GM23248 (cell line): ENCODE data around the gene EMSY. TPM values are rescaled to one million over a fixed set of nuclear protein-coding genes. Genes with fewer than 3 reads are reported as not detected.
A peak's percentile ranks its signal among the peaks of the same experiment; 100 is the strongest.

Experiments used
- DNase-seq: peaks from one replicate; pipeline ENCODE4 v3.0.0-alpha.2; 2015
- H2AFZ ChIP-seq: fragments of 200-600 bp; sonication (generic); 2 replicates; pipeline ENCODE4 v1.6.1; 2016; ENCODE audit warnings: antibody characterized with exemption
- H3F3A ChIP-seq: fragments of 200-600 bp; sonication (generic); 2 replicates; pipeline ENCODE4 v1.6.1; 2016; ENCODE audit warnings: mild to moderate bottlenecking, antibody characterized with exemption, mixed run types; ENCODE audit not compliant: insufficient read depth
- H3K27ac ChIP-seq: fragments of 200-600 bp; sonication (generic); 2 replicates; pipeline ENCODE4 v1.5.1; 2016; ENCODE audit warnings: mild to moderate bottlenecking
- H3K27me3 ChIP-seq: fragments of 200-600 bp; sonication (generic); replicated peaks from 2 replicates; pipeline ENCODE4 v1.6.1; 2016; ENCODE audit warnings: mild to moderate bottlenecking; ENCODE audit not compliant: insufficient read depth
- H3K36me3 ChIP-seq: fragments of 200-600 bp; sonication (generic); 2 replicates; pipeline ENCODE4 v1.6.1; 2016; ENCODE audit warnings: low read depth, mild to moderate bottlenecking
- H3K4me1 ChIP-seq: fragments of 200-600 bp; sonication (generic); 2 replicates; pipeline ENCODE4 v1.6.1; 2016; ENCODE audit warnings: mild to moderate bottlenecking; ENCODE audit not compliant: insufficient read depth
- H3K4me2 ChIP-seq: fragments of 200-600 bp; sonication (generic); one replicate; pipeline ENCODE4 v1.6.1; 2016; ENCODE audit warnings: mild to moderate bottlenecking; ENCODE audit not compliant: unreplicated experiment
- H3K4me3 ChIP-seq: fragments of 200-600 bp; sonication (generic); 2 replicates; pipeline ENCODE4 v1.5.1; 2016; ENCODE audit warnings: mild to moderate bottlenecking
- H3K79me2 ChIP-seq: fragments of 200-600 bp; sonication (generic); 2 replicates; pipeline ENCODE4 v1.6.1; 2016; ENCODE audit warnings: mild to moderate bottlenecking; ENCODE audit not compliant: insufficient read depth
- H3K9ac ChIP-seq: fragments of 200-600 bp; sonication (generic); 2 replicates; pipeline ENCODE4 v1.6.1; 2016; ENCODE audit warnings: mild to moderate bottlenecking
- H3K9me2 ChIP-seq: fragments of 200-600 bp; sonication (generic); 2 replicates; pipeline ENCODE4 v1.6.1; 2016; ENCODE audit warnings: mixed run types, mild to moderate bottlenecking, moderate library complexity; ENCODE audit not compliant: insufficient read depth
- H3K9me3 ChIP-seq: fragments of 200-600 bp; sonication (generic); one replicate; pipeline ENCODE4 v1.6.1; 2017; ENCODE audit warnings: low read depth
- H4K20me1 ChIP-seq: fragments of 200-600 bp; sonication (generic); 2 replicates; pipeline ENCODE4 v1.6.0; 2016; ENCODE audit not compliant: insufficient read depth
- EZH2 ChIP-seq: fragments of 200-600 bp; sonication (generic); IDR thresholded peaks from 2 replicates; pipeline ENCODE4 v1.6.1; 2018; ENCODE audit warnings: antibody characterized with exemption, mild to moderate bottlenecking; ENCODE audit not compliant: insufficient read depth, poor library complexity, severe bottlenecking
- EZH2phosphoT487 ChIP-seq: fragments of 200-600 bp; sonication (generic); IDR thresholded peaks from 2 replicates; pipeline ENCODE4 v1.6.1; 2018; ENCODE audit warnings: antibody characterized with exemption, moderate library complexity, mild to moderate bottlenecking, low read depth; ENCODE audit not compliant: insufficient read depth
- WGBS, 2 experiments: methylation state at CpG; one replicate each; pipeline ENCODE4 v1.1.6; 2015 to 2017; ENCODE audit warnings: low lambda C conversion rate in 2 of 2, low coverage in 1 of 2; ENCODE audit errors: missing lambda C conversion rate in 2 of 2; 5-methylcytosine and 5-hydroxymethylcytosine counted together
- in situ Hi-C: fragments of 300-500 bp; cut with MboI; formaldehyde crosslinking; loops from 2 replicates; pipeline ENCODE4 v1.15.0; 2020
- polyA plus RNA-seq: library from polyadenylated mRNA; unstranded; fragments of >200 nt; fragmentation: Nextera tagmentation; extraction: Ambion mirVana; gene quantifications from 2 replicates; pipeline ENCODE4 v1.2.1, GENCODE V29; 2016
- small RNA-seq: library from RNA; depleted of rRNA; stranded (forward); fragments of <200 nt; gene quantifications from one replicate; pipeline ENCODE3, GENCODE V24; 2014; ENCODE audit warnings: low read depth, low replicate concordance
- total RNA-seq: library from RNA; depleted of rRNA; stranded (reverse); fragments of >200 nt; shearing (Covaris generic); gene quantifications from 2 replicates; pipeline ENCODE4 v1.2.3, GENCODE V29; 2014; rRNA removed

Gene EMSY
- total and polyA plus RNA-seq, 2 experiments from 2014 or later, result 10.9 to 14.6 TPM

GRCh38 chr11:76601724-76602123, 156.9 kb downstream of the EMSY start:
- H3F3A ChIP-seq, result peaks cover 6% of the 10 kb centered on the region; the same call in 1 of the 2 replicates
- no peak overlapping the region for H3K4me2 ChIP-seq
- in situ Hi-C loops, result no loop called here
- no peaks in the 10 kb centered on the region for H4K20me1 ChIP-seq
- no peaks in the 10 kb centered on the region for H3K36me3 ChIP-seq
- 95 to 98% methylated on average over 3 of the region's 3 CpGs for WGBS, 2 experiments
- H3K79me2 ChIP-seq, result no peaks in the 10 kb centered on the region
- no peak overlapping the region for H3K4me3 ChIP-seq
- H3K9ac ChIP-seq, result no peak overlapping the region
- H3K4me1 ChIP-seq, result peaks cover 29% of the 10 kb centered on the region
- no peak overlapping the region for H3K27ac ChIP-seq
- no peak for DNase-seq
- no peaks in the 10 kb centered on the region for H3K27me3 ChIP-seq
- TF ChIP-seq EZH2, result no peak
- no peak for TF ChIP-seq EZH2phosphoT487
- no peaks in the 10 kb centered on the region for H3K9me2 ChIP-seq
- no peaks in the 10 kb centered on the region for H3K9me3 ChIP-seq
- H2AFZ ChIP-seq, result no peak overlapping the region

- no peak overlapping the region for H3K9ac ChIP-seq
- no peaks in the 10 kb centered on the region for H3K36me3 ChIP-seq
- in situ Hi-C loops, result no loop called here
- H3K9me2 ChIP-seq, result no peaks in the 10 kb centered on the region
- WGBS, 2 experiments, result 39 to 40% methylated on average over 8 of the region's 8 CpGs
- no peaks in the 10 kb centered on the region for H4K20me1 ChIP-seq
- H3K27ac ChIP-seq, result no peak overlapping the region
- no peak for TF ChIP-seq EZH2phosphoT487
- no peak for TF ChIP-seq EZH2
- DNase-seq, result peak; percentile 59
- no peak overlapping the region for H3K4me3 ChIP-seq
- H3K4me2 ChIP-seq, result no peak overlapping the region
- peaks cover 6% of the 10 kb centered on the region; the same call in 1 of the 2 replicates for H3F3A ChIP-seq
- H3K9me3 ChIP-seq, result no peaks in the 10 kb centered on the region
- no peaks in the 10 kb centered on the region for H3K27me3 ChIP-seq
- no peak overlapping the region for H2AFZ ChIP-seq
- H3K79me2 ChIP-seq, result no peaks in the 10 kb centered on the region
- peaks cover 30% of the 10 kb centered on the region for H3K4me1 ChIP-seq
These were observed 157.6 kb downstream of the EMSY start for GRCh38 chr11:76602431-76602861.

Small RNAs within 50 kb of the gene (small RNA-seq; reads per million reads assigned to genes)
- gene AP001189.2, result not detected
- not detected for gene RF00019

Other genes starting within 250 kb of the EMSY start
- gene WNT11, start 238.5 kb upstream of the EMSY start, total RNA-seq, result 0.63 TPM in 1 of 2 replicates, not detected in the other
- gene WNT11, start 238.5 kb upstream of the EMSY start, polyA plus RNA-seq, result not detected in 2 replicates
- 39.0 and 40.6 TPM in 2 replicates for gene THAP12, start 63.9 kb upstream of the EMSY start, total RNA-seq
- 21.5 and 22.6 TPM in 2 replicates for gene THAP12, start 63.9 kb upstream of the EMSY start, polyA plus RNA-seq
- 0.25 and 0.54 TPM in 2 replicates for gene GVQW3, start 63.7 kb upstream of the EMSY start, total RNA-seq
- gene GVQW3, start 63.7 kb upstream of the EMSY start, polyA plus RNA-seq, result 0.63 and 0.76 TPM in 2 replicates
- 4.2 and 7.9 TPM in 2 replicates for gene LRRC32, start 225.7 kb downstream of the EMSY start, total RNA-seq
- 3.5 and 4.0 TPM in 2 replicates for gene LRRC32, start 225.7 kb downstream of the EMSY start, polyA plus RNA-seq